Transverse colon (tissue), 4 donors: ENCODE measurements around the gene FAM219A. TPM values are rescaled to one million over a fixed set of nuclear protein-coding genes. Genes with fewer than 3 reads are reported as not detected.
A peak's percentile ranks its signal among the peaks of the same experiment; 100 is the strongest.

Source experiments
- DNase-seq: peaks from one replicate; pipeline ENCODE4 v3.0.0-alpha.2; 2019
- H3K27ac ChIP-seq, 4 donors: fragments of 200-600 bp; sonication (generic); 2 replicates each; pipeline ENCODE4 v1.5.1; 2016 to 2018; ENCODE audit warnings: inconsistent platforms in 4 of 4
- H3K27me3 ChIP-seq: fragments of 200-600 bp; sonication (generic); 2 replicates; pipeline ENCODE4 v1.5.1; 2017; ENCODE audit warnings: inconsistent platforms
- H3K36me3 ChIP-seq, 4 donors: fragments of 200-600 bp; sonication (generic); 2 replicates each; pipeline ENCODE4 v1.5.1; 2017 to 2019; ENCODE audit warnings: inconsistent platforms in 4 of 4
- H3K4me1 ChIP-seq, 4 donors: fragments of 200-600 bp; sonication (generic); 2 replicates each; pipeline ENCODE4 v1.5.1; 2017 to 2020; ENCODE audit warnings: inconsistent platforms in 4 of 4
- H3K4me3 ChIP-seq, 4 donors: fragments of 200-600 bp; sonication (generic); 1 replicate in 1 of 4; 2 replicates in 3 of 4; pipeline versions ENCODE4 v1.5.1 to v1.6.1; 2017 to 2019; ENCODE audit warnings: inconsistent platforms in 4 of 4
- H3K9me3 ChIP-seq, 2 donors: fragments of 200-600 bp; sonication (generic); 2 replicates each; pipeline ENCODE4 v1.5.1; 2017 to 2019; ENCODE audit warnings: inconsistent platforms in 2 of 2
- EP300 ChIP-seq: sonication (generic); formaldehyde crosslinking; IDR thresholded peaks from one replicate; pipeline ENCODE4 v1.6.1; 2017; ENCODE audit warnings: antibody characterized with exemption, low read depth
- POLR2A ChIP-seq: fragments of 450-650 bp; IDR thresholded peaks from one replicate; pipeline ENCODE4 v1.6.1; 2016; ENCODE audit warnings: antibody characterized with exemption, mild to moderate bottlenecking, moderate library complexity
- POLR2AphosphoS5 ChIP-seq, 3 donors: sonication (generic); formaldehyde crosslinking; IDR thresholded peaks; one replicate each; pipeline ENCODE4 v1.6.1; 2016; ENCODE audit warnings: antibody characterized with exemption in 3 of 3
- WGBS, 2 donors: methylation state at CpG; one replicate each; pipeline ENCODE4 v1.1.5; 2018; ENCODE audit warnings: low coverage in 1 of 2; 5-methylcytosine and 5-hydroxymethylcytosine counted together
- in situ Hi-C, 4 donors: fragments of 200-750 bp; cut with MboI; loops; one replicate each; pipeline versions ENCODE4 v1.15.0 to v1.15.1; 2017; ENCODE audit warnings: low sequenced_read_pairs in 3 of 4, low pct_ligation_motif_present in 1 of 4, low pct_unique_long_range_greater_than_20kb in 1 of 4
- intact Hi-C: fragments of 100-400 bp; cut with DNase I; formaldehyde crosslinking; loops from one replicate; pipeline ENCODE4 v1.15.1; 2023; ENCODE audit warnings: low total_unique reads
- total RNA-seq, 4 donors: library from RNA; depleted of rRNA; stranded (reverse); fragments of >200 nt; gene quantifications; one replicate each; pipeline ENCODE4 v1.1.0, GENCODE V29; 2016
- TF ChIP-seq, protein P1 (sequence below), 5 experiments: fragments of 200-600 bp in 3 of 5; fragments of 450-650 bp in 2 of 5; sonication (generic) in 3 of 5; IDR thresholded peaks; 1 replicate in 2 of 5; 2 replicates in 3 of 5; pipeline ENCODE4 v1.5.1; 2016 to 2017; ENCODE audit warnings: antibody characterized with exemption in 5 of 5, inconsistent platforms in 3 of 5, mild to moderate bottlenecking in 2 of 5, moderate library complexity in 1 of 5

The FAM219A gene
- total RNA-seq, 4 donors from 2014 or later, result 3.7 to 15.3 (median 8.0) TPM

DNA sequence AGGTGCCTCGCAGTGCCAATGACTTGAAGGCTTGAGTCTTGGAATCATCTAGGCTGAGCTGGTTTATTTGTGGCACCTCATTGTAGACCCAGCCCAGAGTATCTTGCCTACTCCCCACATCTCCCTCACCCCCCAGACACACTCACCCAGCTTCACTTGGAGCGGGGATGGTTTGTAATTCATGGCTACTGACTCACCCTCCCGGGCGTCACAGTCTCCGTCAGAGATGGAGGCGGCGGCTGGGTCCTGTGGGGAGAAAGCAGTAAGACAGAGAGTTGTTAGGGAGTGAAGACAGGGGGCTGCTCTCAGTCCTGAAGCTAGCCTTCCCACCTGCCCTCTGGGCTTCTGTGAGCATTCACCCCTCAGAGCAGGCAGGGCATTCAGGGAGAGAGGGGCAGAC is 52.7 kb downstream of the FAM219A start:
- intact Hi-C loops, result loop anchor here (10.0 kb wide), 1 partner anchor 199 kb away; no protein-coding TSS in a partner anchor
- in situ Hi-C loops, result loop anchor here in 2 of 4 donors (10.0 kb wide), 1 partner anchor 199 kb away; no protein-coding TSS in a partner anchor
- peaks cover 0 to 1% (median 0%) of the 10 kb centered on the region in 4 donors for H3K36me3 ChIP-seq
- no peak for DNase-seq
- H3K9me3 ChIP-seq, result no peaks in the 10 kb centered on the region
- H3K4me1 ChIP-seq, result no peaks in the 10 kb centered on the region
- WGBS, 2 donors, result 91% methylated on average over 7 of the region's 7 CpGs; no CpG with 5 or more reads in 1 of the 2 donors
- TF ChIP-seq POLR2A (no peak), EP300 (no peak), POLR2AphosphoS5 (IDR thresholded peaks at IDR 0.05) (no peak)
- TF ChIP-seq, protein P1, sequence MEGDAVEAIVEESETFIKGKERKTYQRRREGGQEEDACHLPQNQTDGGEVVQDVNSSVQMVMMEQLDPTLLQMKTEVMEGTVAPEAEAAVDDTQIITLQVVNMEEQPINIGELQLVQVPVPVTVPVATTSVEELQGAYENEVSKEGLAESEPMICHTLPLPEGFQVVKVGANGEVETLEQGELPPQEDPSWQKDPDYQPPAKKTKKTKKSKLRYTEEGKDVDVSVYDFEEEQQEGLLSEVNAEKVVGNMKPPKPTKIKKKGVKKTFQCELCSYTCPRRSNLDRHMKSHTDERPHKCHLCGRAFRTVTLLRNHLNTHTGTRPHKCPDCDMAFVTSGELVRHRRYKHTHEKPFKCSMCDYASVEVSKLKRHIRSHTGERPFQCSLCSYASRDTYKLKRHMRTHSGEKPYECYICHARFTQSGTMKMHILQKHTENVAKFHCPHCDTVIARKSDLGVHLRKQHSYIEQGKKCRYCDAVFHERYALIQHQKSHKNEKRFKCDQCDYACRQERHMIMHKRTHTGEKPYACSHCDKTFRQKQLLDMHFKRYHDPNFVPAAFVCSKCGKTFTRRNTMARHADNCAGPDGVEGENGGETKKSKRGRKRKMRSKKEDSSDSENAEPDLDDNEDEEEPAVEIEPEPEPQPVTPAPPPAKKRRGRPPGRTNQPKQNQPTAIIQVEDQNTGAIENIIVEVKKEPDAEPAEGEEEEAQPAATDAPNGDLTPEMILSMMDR (IDR thresholded peaks at IDR 0.05), result no peak
- H3K27ac ChIP-seq, result no peak overlapping the region
- no peak overlapping the region for H3K4me3 ChIP-seq
- H3K27me3 ChIP-seq, result no peaks in the 10 kb centered on the region

- Histone ChIP-seq H3K9me3 (no peaks in the 10 kb centered on the region), H3K4me1 (no peaks in the 10 kb centered on the region), H3K27ac (no peak overlapping the region), H3K36me3 (peaks cover 0 to 7% (median 0%) of the 10 kb centered on the region in 4 donors), H3K4me3 (no peak overlapping the region), H3K27me3 (no peaks in the 10 kb centered on the region)
- intact Hi-C loops (loop anchor here (5.0 to 10.0 kb wide), 2 partner anchors 99 to 201 kb away; no protein-coding TSS in a partner anchor), in situ Hi-C loops (loop anchor here in 2 of 4 donors (10.0 kb wide), 1 partner anchor 201 kb away; no protein-coding TSS in a partner anchor)
- DNase-seq, result peak; percentile 71
- TF ChIP-seq POLR2AphosphoS5 (IDR thresholded peaks at IDR 0.05), result no peak
- TF ChIP-seq EP300, result no peak
- TF ChIP-seq, protein P1 (IDR thresholded peaks at IDR 0.05), result peak; percentile 93 to 99 (median 97)
- no peak for TF ChIP-seq POLR2A
Observed at GRCh38 chr9:34403554-34404380, 54.6 kb downstream of the FAM219A start.

DNA sequence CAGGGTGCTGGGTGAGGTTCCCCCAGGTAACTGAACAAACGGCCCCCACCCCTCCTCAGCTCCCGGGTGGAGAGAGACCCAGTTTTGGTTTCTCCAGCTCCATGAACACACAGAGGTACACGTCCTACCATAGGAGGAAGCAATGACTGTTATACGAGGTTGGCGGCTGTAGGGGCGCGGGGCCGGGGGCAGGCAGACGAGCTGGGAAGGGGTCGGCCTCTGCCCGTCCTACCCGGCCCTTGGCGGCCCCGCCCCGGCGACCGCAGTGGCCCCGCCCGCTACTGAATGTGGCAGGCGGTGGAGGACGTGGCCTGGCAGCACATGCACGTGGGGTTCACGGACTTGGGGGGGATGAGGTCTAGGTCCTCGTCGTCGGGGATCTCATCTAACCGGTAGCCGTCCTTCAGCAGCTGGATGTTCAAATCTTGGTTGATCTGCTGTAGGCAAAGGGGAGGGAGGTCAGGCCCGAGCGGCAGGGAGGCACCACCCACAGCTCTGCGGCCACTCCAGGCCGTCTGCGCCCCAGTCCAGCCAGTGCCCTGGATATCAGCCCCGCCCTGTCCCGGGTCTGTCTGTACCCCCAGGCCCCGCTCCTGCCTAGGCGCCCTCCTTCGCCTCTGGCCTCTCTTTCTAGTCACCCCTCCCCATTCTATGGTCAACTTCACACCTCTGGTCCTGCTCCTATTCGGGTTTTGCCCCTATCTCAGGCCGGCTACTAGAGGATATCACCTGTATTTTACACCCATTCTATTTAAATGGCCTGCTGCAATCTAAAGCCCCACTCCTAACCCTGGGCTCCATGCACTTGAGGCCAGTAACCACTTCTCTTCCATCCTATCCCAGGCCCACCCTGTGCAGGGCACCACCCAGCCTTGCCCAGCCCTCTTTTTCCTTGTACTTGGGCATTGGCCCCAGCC is 57.4 kb downstream of the FAM219A start:
- WGBS, 2 donors, result 84 to 92% methylated on average over 6 to 40 of the region's 40 CpGs
- intact Hi-C loops, result loop anchor here (5.0 to 10.0 kb wide), 2 partner anchors 101 to 204 kb away; no protein-coding TSS in a partner anchor
- Histone ChIP-seq H3K9me3 (no peaks in the 10 kb centered on the region), H3K4me1 (no peaks in the 10 kb centered on the region), H3K27me3 (no peaks in the 10 kb centered on the region), H3K4me3 (no peak overlapping the region), H3K27ac (no peak overlapping the region), H3K36me3 (peaks cover 0 to 7% (median 0%) of the 10 kb centered on the region in 4 donors)
- in situ Hi-C loops, result loop anchor here in 2 of 4 donors (10.0 kb wide), 1 partner anchor 204 kb away; no protein-coding TSS in a partner anchor
- TF ChIP-seq POLR2A, result no peak
- no peak for DNase-seq

- intact Hi-C loops, result loop anchor here (5.0 to 10.0 kb wide), 2 partner anchors 102 to 205 kb away; no protein-coding TSS in a partner anchor
- in situ Hi-C loops, result loop anchor here in 2 of 4 donors (10.0 kb wide), 1 partner anchor 205 kb away; no protein-coding TSS in a partner anchor
- WGBS, 2 donors, result 81 to 90% methylated on average over 2 to 12 of the region's 12 CpGs
Observed at GRCh38 chr9:34400275-34400674, 58.1 kb downstream of the FAM219A start.

More at GRCh38 chr9:34400275-34400674, 58.1 kb downstream of the FAM219A start:
- Histone ChIP-seq H3K36me3 (peaks cover 0 to 7% (median 0%) of the 10 kb centered on the region in 4 donors), H3K27ac (no peak overlapping the region), H3K9me3 (no peaks in the 10 kb centered on the region), H3K4me1 (no peaks in the 10 kb centered on the region), H3K4me3 (no peak overlapping the region), H3K27me3 (no peaks in the 10 kb centered on the region)
- DNase-seq, result no peak
- no peak for TF ChIP-seq EP300
- no peak for TF ChIP-seq POLR2AphosphoS5 (IDR thresholded peaks at IDR 0.05)
- no peak for TF ChIP-seq POLR2A
- TF ChIP-seq, protein P1 (IDR thresholded peaks at IDR 0.05), result no peak
